Activated naive CD8-positive, alpha-beta T cell treated with anti-CD3 and anti-CD28 coated beads, Interleukin-2, amount 50 U/mL, for 24 hours (primary cell): Measurements from ENCODE around the gene SLC29A3.
A peak's percentile ranks its signal among the peaks of the same experiment; 100 is the strongest.

ENCODE experiments used
- ATAC-seq: fragments of 150-1000 bp; cut with Tn5 transposase; one replicate; pipeline ENCODE4 v1.10.0; 2021
- DNase-seq: peaks from one replicate; pipeline ENCODE4 v3.0.0; 2021
- H3K27ac Mint-ChIP-seq: one replicate; pipeline ENCODE4 v1.8.0; 2021; ENCODE audit warnings: mild to moderate bottlenecking, mixed read lengths
- H3K27me3 Mint-ChIP-seq: one replicate; pipeline ENCODE4 v1.8.0; 2021; ENCODE audit warnings: mixed read lengths
- H3K36me3 Mint-ChIP-seq: one replicate; pipeline ENCODE4 v1.8.0; 2021; ENCODE audit warnings: low read depth, mixed read lengths
- H3K4me1 Mint-ChIP-seq: one replicate; pipeline ENCODE4 v1.8.0; 2021; ENCODE audit warnings: mixed read lengths
- H3K4me3 Mint-ChIP-seq: one replicate; pipeline ENCODE4 v1.8.0; 2021; ENCODE audit warnings: mild to moderate bottlenecking, moderate library complexity, mixed read lengths
- H3K9me3 Mint-ChIP-seq: one replicate; pipeline ENCODE4 v1.8.0; 2021; ENCODE audit warnings: mixed read lengths

The SLC29A3 gene

DNA sequence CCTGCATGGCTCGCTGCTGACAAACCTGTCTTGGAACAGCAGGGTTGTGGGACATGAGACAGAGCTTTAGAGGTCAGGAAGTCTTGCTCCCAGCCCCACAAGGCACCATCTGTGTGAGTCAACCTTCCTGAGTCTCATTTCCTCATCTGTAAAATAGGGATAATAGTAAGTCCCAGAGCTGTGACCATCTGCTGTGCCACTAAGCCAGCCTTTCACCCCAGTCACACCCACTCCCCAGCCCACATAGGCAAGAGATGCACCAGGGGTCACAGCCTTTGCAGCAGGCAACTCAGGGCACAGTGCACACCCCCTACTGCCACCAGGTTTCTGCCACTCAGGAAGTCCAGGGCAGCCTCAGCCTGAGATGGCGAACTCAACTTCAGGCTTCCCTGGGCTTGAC is 48.2 kb downstream of the SLC29A3 start:
- DNase-seq (no peak), ATAC-seq (no peak)
- Mint-ChIP-seq H3K4me1 (peaks cover 4% of the 10 kb centered on the region), H3K27me3 (peaks cover 4% of the 10 kb centered on the region), H3K4me3 (no peak overlapping the region), H3K9me3 (no peaks in the 10 kb centered on the region), H3K36me3 (peaks cover 4% of the 10 kb centered on the region), H3K27ac (no peak overlapping the region)

DNA sequence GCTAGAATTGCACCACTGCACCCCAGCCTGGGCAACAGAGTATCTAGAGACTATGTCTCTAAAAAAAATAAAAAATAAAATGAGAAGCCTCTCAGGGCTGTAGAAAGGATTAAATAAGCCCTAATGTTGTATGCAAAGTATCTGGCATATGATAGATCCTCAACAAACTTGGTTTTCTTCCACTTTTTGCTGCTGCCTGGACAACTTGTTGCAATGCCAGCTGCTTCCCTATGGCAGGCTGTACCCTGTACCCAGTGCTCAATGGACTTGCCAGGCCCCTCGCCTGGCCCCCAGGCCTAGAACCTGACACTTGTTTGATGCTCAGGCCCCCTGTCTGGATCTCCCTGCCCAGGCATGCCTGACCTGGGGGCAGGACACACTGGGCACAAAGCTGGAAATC is 49.1 kb downstream of the SLC29A3 start:
- Mint-ChIP-seq H3K27ac (no peak overlapping the region), H3K36me3 (no peaks in the 10 kb centered on the region), H3K4me3 (no peak overlapping the region), H3K27me3 (peaks cover 4% of the 10 kb centered on the region), H3K9me3 (no peaks in the 10 kb centered on the region), H3K4me1 (peaks cover 9% of the 10 kb centered on the region)
- ATAC-seq (no peak), DNase-seq (no peak)

- H3K4me1 Mint-ChIP-seq: peaks cover 9% of the 10 kb centered on the region
Measured at GRCh38 chr10:71368643-71369042, 49.6 kb downstream of the SLC29A3 start.

GRCh38 chr10:71369602-71370001 is 50.5 kb downstream of the SLC29A3 start:
- ATAC-seq (no peak), DNase-seq (no peak)
- Mint-ChIP-seq H3K27me3 (peaks cover 4% of the 10 kb centered on the region), H3K27ac (no peak overlapping the region), H3K36me3 (no peaks in the 10 kb centered on the region), H3K4me3 (no peak overlapping the region), H3K9me3 (no peaks in the 10 kb centered on the region), H3K4me1 (peaks cover 9% of the 10 kb centered on the region)

More at GRCh38 chr10:71368643-71369042, 49.6 kb downstream of the SLC29A3 start:
- Mint-ChIP-seq H3K36me3 (no peaks in the 10 kb centered on the region), H3K9me3 (no peaks in the 10 kb centered on the region), H3K27ac (no peak overlapping the region), H3K4me3 (no peak overlapping the region), H3K27me3 (peaks cover 4% of the 10 kb centered on the region)
- no peak for ATAC-seq
- no peak for DNase-seq

GRCh38 chr10:71370031-71370430 is 51.0 kb downstream of the SLC29A3 start:
- Mint-ChIP-seq H3K27ac (no peak overlapping the region), H3K27me3 (peaks cover 4% of the 10 kb centered on the region), H3K36me3 (no peaks in the 10 kb centered on the region), H3K9me3 (no peaks in the 10 kb centered on the region), H3K4me1 (peaks cover 9% of the 10 kb centered on the region), H3K4me3 (no peak overlapping the region)
- ATAC-seq (no peak), DNase-seq (no peak)

DNA sequence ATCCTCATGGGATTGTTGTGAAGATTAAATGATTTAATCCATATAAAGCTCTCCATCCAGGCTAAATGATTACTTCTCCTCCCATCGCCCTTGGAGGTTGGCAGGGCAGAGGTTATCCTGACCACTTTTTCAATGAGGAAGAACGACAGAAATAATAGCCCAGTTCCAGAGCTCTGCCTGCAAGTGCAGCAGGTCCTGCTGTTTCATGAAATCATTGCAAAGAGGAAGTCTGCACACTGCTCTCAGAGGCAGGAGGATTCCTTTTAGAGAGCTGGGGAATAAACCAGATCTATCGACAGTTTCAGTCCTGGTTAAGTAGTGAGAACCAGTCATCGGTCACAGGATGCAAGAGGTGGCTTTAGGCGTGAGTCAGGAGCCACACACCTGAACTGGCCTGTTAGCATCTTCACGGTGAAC is 52.7 kb downstream of the SLC29A3 start:
- H3K9me3 Mint-ChIP-seq: no peaks in the 10 kb centered on the region
- DNase-seq: no peak
- H3K27ac Mint-ChIP-seq: no peak overlapping the region
- ATAC-seq: peak; percentile 40
- H3K4me3 Mint-ChIP-seq: no peak overlapping the region
- H3K27me3 Mint-ChIP-seq: peaks cover 4% of the 10 kb centered on the region
- H3K4me1 Mint-ChIP-seq: peaks cover 12% of the 10 kb centered on the region
- no peaks in the 10 kb centered on the region for H3K36me3 Mint-ChIP-seq

GRCh38 chr10:71372882-71373495 is 53.9 kb downstream of the SLC29A3 start:
- peaks cover 16% of the 10 kb centered on the region for H3K4me1 Mint-ChIP-seq
- no peak for ATAC-seq
- no peak overlapping the region for H3K27ac Mint-ChIP-seq

GRCh38 chr10:71374481-71375233 is 55.6 kb downstream of the SLC29A3 start:
- no peak for DNase-seq
- no peaks in the 10 kb centered on the region for H3K9me3 Mint-ChIP-seq
- peaks cover 16% of the 10 kb centered on the region for H3K4me1 Mint-ChIP-seq
- peaks cover 4% of the 10 kb centered on the region for H3K27me3 Mint-ChIP-seq
- no peaks in the 10 kb centered on the region for H3K36me3 Mint-ChIP-seq
- H3K4me3 Mint-ChIP-seq: no peak overlapping the region
- H3K27ac Mint-ChIP-seq: no peak overlapping the region
- ATAC-seq: no peak

More at GRCh38 chr10:71372882-71373495, 53.9 kb downstream of the SLC29A3 start:
- Mint-ChIP-seq H3K36me3 (no peaks in the 10 kb centered on the region), H3K9me3 (no peaks in the 10 kb centered on the region), H3K27me3 (peaks cover 4% of the 10 kb centered on the region), H3K4me3 (no peak overlapping the region)
- DNase-seq: no peak

DNA sequence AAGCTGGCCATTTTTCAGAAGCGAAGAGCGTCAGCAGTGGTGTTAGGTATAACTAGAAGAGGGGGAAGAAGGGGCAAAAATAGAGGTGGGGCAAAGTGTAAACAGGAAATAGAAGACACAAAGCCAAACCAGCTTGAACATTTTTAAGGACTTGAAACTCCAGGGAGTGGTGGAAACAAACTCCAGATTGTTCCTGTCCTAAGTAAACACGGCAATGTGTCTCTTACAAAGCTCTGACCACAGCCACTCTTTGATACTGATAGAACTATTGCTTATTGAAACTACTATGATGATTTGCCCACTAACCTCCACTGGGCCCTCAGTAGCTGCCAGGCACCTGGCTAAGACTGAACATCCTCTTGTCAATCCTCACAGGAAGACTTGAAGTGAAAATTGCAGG is 56.9 kb downstream of the SLC29A3 start:
- no peak for DNase-seq
- Mint-ChIP-seq H3K4me3 (peak overlapping the region; percentile 77), H3K4me1 (peaks cover 16% of the 10 kb centered on the region), H3K9me3 (no peaks in the 10 kb centered on the region), H3K36me3 (no peaks in the 10 kb centered on the region), H3K27ac (no peak overlapping the region), H3K27me3 (peaks cover 4% of the 10 kb centered on the region)
- ATAC-seq: no peak

DNA sequence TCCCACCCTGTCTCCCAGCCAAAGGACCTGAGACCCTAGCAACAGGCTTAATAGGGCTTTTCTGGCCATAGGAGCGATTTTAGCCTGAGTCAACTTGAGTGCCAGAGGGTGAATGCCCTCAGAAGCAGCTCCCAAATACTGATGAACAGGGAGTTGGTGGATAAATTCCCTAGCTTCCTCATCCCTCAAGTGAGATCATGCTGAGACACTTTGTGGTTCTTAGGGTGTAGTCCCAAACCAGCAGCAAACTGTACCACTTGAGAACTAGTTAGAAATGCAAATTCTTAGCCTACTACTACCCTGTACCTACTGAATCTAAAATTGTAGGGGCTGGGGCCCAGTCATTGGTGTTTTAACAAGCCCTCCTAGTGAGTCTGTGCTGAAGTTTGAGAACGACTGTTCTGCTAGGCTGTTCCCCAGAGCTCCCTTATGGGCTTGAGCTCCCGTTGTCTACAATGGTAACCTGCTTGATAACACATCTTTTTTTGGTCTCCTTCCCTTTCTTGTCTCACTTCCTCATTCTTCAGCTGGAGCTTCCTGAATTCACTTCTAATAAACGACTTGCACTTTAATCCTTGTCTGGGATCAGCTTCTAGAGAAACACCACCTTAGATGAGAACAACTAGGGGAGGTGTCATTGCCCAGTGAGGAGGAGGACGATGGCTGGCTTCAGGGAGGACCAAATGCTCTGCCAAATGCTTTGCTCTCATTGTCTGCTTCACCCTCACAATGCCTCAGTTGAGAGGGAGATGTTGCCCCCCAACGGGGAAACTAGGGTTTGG is 59.5 kb downstream of the SLC29A3 start:
- DNase-seq (no peak), ATAC-seq (no peak)
- H3K9me3 Mint-ChIP-seq: no peaks in the 10 kb centered on the region
- no peaks in the 10 kb centered on the region for H3K27me3 Mint-ChIP-seq
- no peak overlapping the region for H3K27ac Mint-ChIP-seq
- no peak overlapping the region for H3K4me3 Mint-ChIP-seq
- H3K4me1 Mint-ChIP-seq: peaks cover 9% of the 10 kb centered on the region
- H3K36me3 Mint-ChIP-seq: no peaks in the 10 kb centered on the region

DNA sequence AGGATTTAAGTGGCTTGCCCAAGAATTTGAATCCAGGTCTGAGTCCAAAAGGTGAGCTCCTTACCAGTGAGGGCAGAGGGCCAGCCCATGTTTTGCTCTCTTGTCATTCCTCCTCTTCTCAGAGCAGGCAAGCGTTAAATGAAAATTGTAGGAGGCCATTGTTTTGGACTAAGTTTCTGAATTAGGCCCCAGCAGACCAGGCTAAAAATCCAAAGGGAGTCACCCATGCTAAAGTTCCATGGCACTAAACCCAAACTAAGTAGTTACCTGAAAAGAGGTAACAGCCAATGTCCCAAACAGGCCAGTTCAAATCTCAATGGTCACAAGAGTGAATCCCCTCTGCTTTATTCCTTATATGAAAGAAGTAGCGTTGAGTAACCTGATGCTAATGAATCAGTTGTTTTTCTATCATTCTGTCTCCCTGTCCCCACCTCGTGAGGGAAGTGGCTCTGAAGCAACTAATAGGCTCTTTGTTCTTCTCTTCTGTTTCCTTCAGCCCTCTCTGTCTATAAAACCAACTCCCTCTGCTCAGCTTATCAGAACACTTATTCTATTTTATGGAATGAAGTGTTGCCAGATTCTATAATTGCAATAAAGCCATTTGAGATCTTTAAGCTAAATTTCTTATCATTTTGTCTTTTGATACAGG is 60.2 kb downstream of the SLC29A3 start:
- Mint-ChIP-seq H3K36me3 (no peaks in the 10 kb centered on the region), H3K9me3 (no peaks in the 10 kb centered on the region), H3K27ac (no peak overlapping the region), H3K4me3 (no peak overlapping the region), H3K27me3 (no peaks in the 10 kb centered on the region), H3K4me1 (peaks cover 9% of the 10 kb centered on the region)
- DNase-seq (no peak), ATAC-seq (no peak)

GRCh38 chr10:71380841-71381240 is 61.8 kb downstream of the SLC29A3 start:
- no peaks in the 10 kb centered on the region for H3K9me3 Mint-ChIP-seq
- no peaks in the 10 kb centered on the region for H3K36me3 Mint-ChIP-seq
- no peaks in the 10 kb centered on the region for H3K27me3 Mint-ChIP-seq
- peaks cover 9% of the 10 kb centered on the region for H3K4me1 Mint-ChIP-seq
- DNase-seq (no peak), ATAC-seq (no peak)
- no peak overlapping the region for H3K4me3 Mint-ChIP-seq
- no peak overlapping the region for H3K27ac Mint-ChIP-seq

GRCh38 chr10:71381611-71382010 is 62.6 kb downstream of the SLC29A3 start:
- no peaks in the 10 kb centered on the region for H3K36me3 Mint-ChIP-seq
- ATAC-seq (no peak), DNase-seq (no peak)
- peaks cover 5% of the 10 kb centered on the region for H3K4me1 Mint-ChIP-seq
- H3K27me3 Mint-ChIP-seq: no peaks in the 10 kb centered on the region
- no peak overlapping the region for H3K4me3 Mint-ChIP-seq
- H3K27ac Mint-ChIP-seq: no peak overlapping the region
- H3K9me3 Mint-ChIP-seq: no peaks in the 10 kb centered on the region

- Mint-ChIP-seq H3K9me3 (no peaks in the 10 kb centered on the region), H3K27ac (no peak overlapping the region), H3K4me1 (peaks cover 5% of the 10 kb centered on the region), H3K27me3 (no peaks in the 10 kb centered on the region), H3K4me3 (no peak overlapping the region), H3K36me3 (no peaks in the 10 kb centered on the region)
- DNase-seq: no peak
- no peak for ATAC-seq
Measured at GRCh38 chr10:71382028-71382427, 63.0 kb downstream of the SLC29A3 start.
